WERI-Rb-1 (cell line): ENCODE results near the gene MOCS1.

Experiments used
- DNase-seq: peaks from one replicate; pipeline ENCODE4 v3.0.0-alpha.2; 2020
- H3K27ac ChIP-seq: fragments of 250-450 bp; sonication (Bioruptor Pico); 2 replicates; pipeline ENCODE4 v1.5.1; 2020; ENCODE audit warnings: mild to moderate bottlenecking, moderate library complexity
- H3K27me3 ChIP-seq: fragments of 250-450 bp; sonication (Bioruptor Pico); 2 replicates; pipeline ENCODE4 v1.5.1; 2021; ENCODE audit warnings: mild to moderate bottlenecking, low read depth, moderate library complexity; ENCODE audit not compliant: insufficient read depth, severe bottlenecking
- H3K36me3 ChIP-seq: fragments of 250-450 bp; sonication (Bioruptor Pico); 2 replicates; pipeline ENCODE4 v1.5.1; 2020; ENCODE audit warnings: mild to moderate bottlenecking, moderate library complexity
- H3K4me3 ChIP-seq: 2 replicates; pipeline ENCODE4 v1.5.1; 2011; ENCODE audit warnings: low read depth, mild to moderate bottlenecking, control low read depth, low read length
- H3K9me3 ChIP-seq: fragments of 250-450 bp; sonication (Bioruptor Pico); 2 replicates; pipeline ENCODE4 v1.5.1; 2021; ENCODE audit warnings: mild to moderate bottlenecking, moderate library complexity; ENCODE audit not compliant: severe bottlenecking
- TF ChIP-seq, protein P1 (sequence below): IDR thresholded peaks from 2 replicates; pipeline ENCODE4 v1.5.1; 2011; ENCODE audit warnings: low read depth, mild to moderate bottlenecking, control low read depth, inconsistent platforms, low read length

Gene MOCS1

DNA sequence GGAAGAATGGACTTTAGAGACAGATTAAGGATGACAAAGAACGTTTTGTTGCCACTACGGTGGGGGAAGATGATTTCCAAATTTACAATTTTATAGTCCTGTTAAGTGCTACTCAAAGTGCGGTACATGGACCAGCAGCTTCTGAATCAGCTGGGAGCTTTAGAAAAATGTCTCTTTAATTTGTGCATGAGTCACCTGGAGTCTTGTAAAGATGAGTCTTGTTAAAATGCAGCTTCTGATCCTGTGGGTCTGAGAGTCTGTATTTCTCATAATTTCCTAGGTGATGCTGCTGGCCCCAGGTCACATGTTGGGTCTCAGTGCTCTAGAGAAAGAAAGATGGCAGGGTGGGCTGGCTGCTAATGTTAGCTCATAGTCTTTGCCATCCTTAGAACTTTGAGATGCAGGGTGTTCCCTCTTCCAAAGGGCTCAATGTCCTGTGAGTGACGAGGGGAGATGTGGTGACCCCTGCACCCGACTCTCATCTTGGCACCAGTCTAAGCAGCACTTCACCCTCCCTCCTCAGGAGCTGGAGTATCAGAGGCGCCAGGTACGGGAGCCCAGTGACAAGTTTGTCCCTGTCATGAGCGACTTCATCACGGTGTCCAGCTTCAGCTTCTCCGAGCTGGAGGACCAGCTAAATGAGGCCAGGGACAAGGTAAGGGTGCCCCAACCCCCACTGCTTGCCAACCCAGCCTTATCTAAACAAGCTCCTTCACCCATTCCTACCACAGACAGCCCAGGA lies 34.5 kb downstream of the MOCS1 start:
- Histone ChIP-seq H3K27me3 (no peaks in the 10 kb centered on the region), H3K4me3 (no peak overlapping the region), H3K9me3 (no peaks in the 10 kb centered on the region), H3K27ac (no peak overlapping the region), H3K36me3 (no peaks in the 10 kb centered on the region)
- DNase-seq, result no peak
- TF ChIP-seq, protein P1, sequence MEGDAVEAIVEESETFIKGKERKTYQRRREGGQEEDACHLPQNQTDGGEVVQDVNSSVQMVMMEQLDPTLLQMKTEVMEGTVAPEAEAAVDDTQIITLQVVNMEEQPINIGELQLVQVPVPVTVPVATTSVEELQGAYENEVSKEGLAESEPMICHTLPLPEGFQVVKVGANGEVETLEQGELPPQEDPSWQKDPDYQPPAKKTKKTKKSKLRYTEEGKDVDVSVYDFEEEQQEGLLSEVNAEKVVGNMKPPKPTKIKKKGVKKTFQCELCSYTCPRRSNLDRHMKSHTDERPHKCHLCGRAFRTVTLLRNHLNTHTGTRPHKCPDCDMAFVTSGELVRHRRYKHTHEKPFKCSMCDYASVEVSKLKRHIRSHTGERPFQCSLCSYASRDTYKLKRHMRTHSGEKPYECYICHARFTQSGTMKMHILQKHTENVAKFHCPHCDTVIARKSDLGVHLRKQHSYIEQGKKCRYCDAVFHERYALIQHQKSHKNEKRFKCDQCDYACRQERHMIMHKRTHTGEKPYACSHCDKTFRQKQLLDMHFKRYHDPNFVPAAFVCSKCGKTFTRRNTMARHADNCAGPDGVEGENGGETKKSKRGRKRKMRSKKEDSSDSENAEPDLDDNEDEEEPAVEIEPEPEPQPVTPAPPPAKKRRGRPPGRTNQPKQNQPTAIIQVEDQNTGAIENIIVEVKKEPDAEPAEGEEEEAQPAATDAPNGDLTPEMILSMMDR, result no peak

DNA sequence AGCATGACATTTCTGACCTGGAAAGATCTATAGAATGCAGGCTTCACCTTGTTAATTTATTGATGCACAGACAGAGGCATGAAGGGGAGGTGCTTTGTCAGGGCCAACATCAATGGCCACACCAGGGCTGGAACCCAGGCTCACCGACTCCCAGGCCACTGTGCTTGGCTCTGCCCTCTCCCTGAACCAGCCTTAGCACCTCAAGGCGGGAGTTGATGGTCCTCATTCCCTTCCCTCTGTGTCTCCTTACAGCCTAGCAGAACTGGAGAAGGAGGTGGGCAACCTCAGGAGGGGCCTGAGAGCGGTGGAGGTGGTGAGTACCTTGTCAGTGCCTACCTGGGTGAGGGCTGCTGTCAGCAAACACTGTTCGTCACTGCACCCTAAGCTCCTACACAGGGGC lies 35.6 kb downstream of the MOCS1 start:
- TF ChIP-seq, protein P1, result no peak
- no peaks in the 10 kb centered on the region for H3K27me3 ChIP-seq
- H3K36me3 ChIP-seq, result no peaks in the 10 kb centered on the region
- H3K27ac ChIP-seq, result no peak overlapping the region
- H3K4me3 ChIP-seq, result no peak overlapping the region
- no peaks in the 10 kb centered on the region for H3K9me3 ChIP-seq
- no peak for DNase-seq

DNA sequence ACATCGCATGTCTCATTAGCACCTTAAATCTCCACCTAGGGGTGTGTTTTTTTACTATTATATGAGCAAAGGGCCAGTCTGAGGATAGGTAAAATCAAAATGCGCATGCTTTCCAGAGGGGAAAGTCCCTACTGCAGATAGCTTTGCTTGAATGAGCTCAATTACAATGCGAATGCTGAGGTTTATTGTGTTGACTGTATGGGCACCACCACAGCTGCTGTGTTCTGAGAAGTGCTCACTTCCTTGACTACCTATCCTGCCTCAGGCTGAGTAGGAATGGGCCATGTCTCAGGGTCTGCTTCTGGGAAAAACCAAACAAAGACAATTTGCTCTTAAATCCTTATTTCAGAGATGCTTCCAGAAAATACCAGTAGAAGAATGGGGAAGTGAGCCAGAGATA lies 36.6 kb downstream of the MOCS1 start:
- no peak overlapping the region for H3K27ac ChIP-seq
- no peaks in the 10 kb centered on the region for H3K27me3 ChIP-seq
- DNase-seq, result no peak
- H3K36me3 ChIP-seq, result no peaks in the 10 kb centered on the region
- no peaks in the 10 kb centered on the region for H3K9me3 ChIP-seq
- TF ChIP-seq, protein P1, result no peak
- H3K4me3 ChIP-seq, result no peak overlapping the region

DNA sequence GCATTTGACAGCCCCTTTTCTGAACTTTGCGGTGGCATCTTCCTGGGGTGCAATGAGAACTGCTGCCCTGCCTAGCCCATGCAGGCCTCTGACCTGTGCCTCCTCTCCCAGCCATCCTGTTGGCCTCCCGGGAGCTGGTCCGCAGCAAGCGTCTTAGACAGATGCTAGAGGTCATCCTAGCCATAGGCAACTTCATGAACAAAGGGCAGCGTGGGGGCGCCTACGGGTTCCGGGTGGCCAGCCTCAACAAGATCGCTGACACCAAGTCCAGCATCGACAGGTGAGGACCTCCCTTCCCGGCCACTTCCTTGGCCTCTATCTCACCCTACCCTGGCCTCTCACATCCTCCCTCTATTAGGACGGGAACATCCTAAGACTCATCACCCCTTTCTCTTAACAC lies 37.6 kb downstream of the MOCS1 start:
- TF ChIP-seq, protein P1, result no peak
- no peak for DNase-seq
- no peak overlapping the region for H3K27ac ChIP-seq
- no peaks in the 10 kb centered on the region for H3K27me3 ChIP-seq
- H3K4me3 ChIP-seq, result no peak overlapping the region
- no peaks in the 10 kb centered on the region for H3K36me3 ChIP-seq
- H3K9me3 ChIP-seq, result no peaks in the 10 kb centered on the region

DNA sequence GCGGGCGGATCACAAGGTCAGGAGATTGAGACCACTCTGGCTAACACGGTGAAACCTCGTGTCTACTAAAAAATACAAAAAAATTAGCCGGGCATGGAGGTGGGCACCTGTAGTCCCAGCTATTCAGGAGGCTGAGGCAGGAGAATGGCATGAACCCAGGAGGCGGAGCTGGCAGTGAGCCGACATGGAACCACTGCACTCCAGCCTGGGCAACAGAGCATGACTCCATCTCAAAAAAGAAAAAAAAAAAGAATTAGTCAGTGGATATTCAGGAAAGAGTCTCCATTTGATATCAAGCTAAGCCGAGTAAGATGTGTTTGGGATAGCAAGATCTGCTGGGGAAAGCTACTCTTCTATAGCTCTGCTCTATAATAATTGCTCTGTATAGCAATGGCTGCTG lies 41.0 kb downstream of the MOCS1 start:
- no peak overlapping the region for H3K4me3 ChIP-seq
- no peak overlapping the region for H3K27ac ChIP-seq
- TF ChIP-seq, protein P1, result no peak
- no peaks in the 10 kb centered on the region for H3K27me3 ChIP-seq
- H3K36me3 ChIP-seq, result no peaks in the 10 kb centered on the region
- H3K9me3 ChIP-seq, result no peaks in the 10 kb centered on the region
- no peak for DNase-seq
